Right lobe of liver (tissue), 6 donors: ENCODE results near the gene BCO2. TPM values are rescaled to one million over a fixed set of nuclear protein-coding genes. Genes with fewer than 3 reads are reported as not detected.

Source experiments
- ATAC-seq, 4 donors: fragments of 200-7000 bp; cut with Tn5 transposase; one replicate each; pipeline ENCODE4 v1.9.1; 2020; ENCODE audit warnings: mild to moderate bottlenecking in 4 of 4, moderate library complexity in 4 of 4
- DNase-seq, 3 donors: peaks; one replicate each; pipeline ENCODE4 v3.0.0-alpha.2; 2020
- H3K27ac ChIP-seq, 3 donors: fragments of 200-600 bp; one replicate each; pipeline ENCODE4 v1.8.0; 2022
- H3K27me3 ChIP-seq, 2 donors: fragments of 200-600 bp; one replicate each; pipeline ENCODE4 v1.8.0; 2022
- H3K36me3 ChIP-seq, 4 donors: fragments of 200-600 bp; sonication (generic) in 1 of 4; one replicate each; pipeline versions ENCODE4 v1.5.1 to v1.8.0; 2017 to 2022; ENCODE audit warnings: control low read depth in 1 of 4
- H3K4me1 ChIP-seq, 4 donors: fragments of 200-600 bp; sonication (generic) in 1 of 4; one replicate each; pipeline versions ENCODE4 v1.5.1 to v1.8.0; 2017 to 2022; ENCODE audit warnings: control low read depth in 1 of 4
- H3K4me3 ChIP-seq, 3 donors: fragments of 200-600 bp; one replicate each; pipeline ENCODE4 v1.8.0; 2022
- H3K9me3 ChIP-seq, 4 donors: fragments of 200-600 bp; sonication (generic) in 1 of 4; one replicate each; pipeline versions ENCODE4 v1.5.1 to v1.8.0; 2017 to 2022; ENCODE audit warnings: control low read depth in 1 of 4
- CTCF ChIP-seq, 4 donors: fragments of 200-600 bp in 3 of 4; fragments of 450-650 bp in 1 of 4; IDR thresholded peaks; one replicate each; pipeline versions ENCODE4 v1.5.1 to v1.8.0; 2016 to 2022; ENCODE audit warnings: antibody characterized with exemption in 4 of 4, mild to moderate bottlenecking in 2 of 4
- POLR2A ChIP-seq: fragments of 450-650 bp; IDR thresholded peaks from one replicate; pipeline ENCODE4 v1.6.1; 2017; ENCODE audit warnings: antibody characterized with exemption, mild to moderate bottlenecking
- WGBS: methylation state at CpG from one replicate; pipeline ENCODE4 v1.1.6; 2018; ENCODE audit warnings: low coverage, low lambda C conversion rate; ENCODE audit not compliant: insufficient coverage; ENCODE audit errors: missing lambda C conversion rate; 5-methylcytosine and 5-hydroxymethylcytosine counted together
- intact Hi-C, 2 donors: fragments of 100-400 bp; cut with DNase I; formaldehyde crosslinking; loops; one replicate each; pipeline versions ENCODE4 v1.11.2 to v1.14.1; 2022
- total RNA-seq, 6 experiments: library from RNA; depleted of rRNA in 2 of 6; stranded (reverse); fragments of >200 nt in 2 of 6; fragmentation: NEBNext Ultra II Directional in 3 of 6; extraction: Animal tissue kit (Norgen Biotek cat#: 25700) in 3 of 6; gene quantifications; one replicate each; pipeline versions ENCODE4 v1.1.0 to v1.2.4, GENCODE V29; 2016 to 2023
- donor health status: DM: no; HTN: yes; CAD: no.
- donor health status: DM: no; HTN: no; CAD: no.
- donor health status: DM: no; HTN: no; CAD: no.
- donor health status: DM: no; HTN: yes; CAD: no.
- donor health status: DM: no; HTN: yes; CAD: no.

Gene BCO2
- total RNA-seq, 6 experiments from 2014 or later, result 33.3 to 118 (median 75.5) TPM

DNA sequence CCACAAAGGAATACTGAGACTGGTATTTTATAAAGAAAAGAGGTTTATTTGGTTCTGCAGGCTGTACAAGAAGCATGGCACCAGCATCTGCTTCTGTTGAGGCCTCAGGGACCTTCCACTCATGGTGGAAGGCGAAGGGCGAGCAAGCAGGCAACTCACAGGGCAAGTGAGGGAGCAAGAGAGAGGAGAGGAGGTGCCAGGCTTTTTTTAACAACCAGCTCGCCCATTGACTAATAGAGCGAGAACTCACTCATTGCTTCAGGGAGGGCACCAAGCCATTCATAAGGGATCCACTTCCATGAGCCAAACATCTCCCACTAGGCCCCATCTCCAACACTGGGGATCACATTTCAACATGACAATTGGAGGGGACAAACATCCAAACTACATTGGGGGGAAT, 52.2 kb downstream of the BCO2 start:
- Histone ChIP-seq H3K27ac (peak overlapping the region in 1 of 3 donors; percentile 96), H3K4me1 (peaks cover 0 to 25% (median 9%) of the 10 kb centered on the region in 4 donors), H3K27me3 (no peaks in the 10 kb centered on the region), H3K36me3 (peaks cover 0 to 28% (median 15%) of the 10 kb centered on the region in 4 donors), H3K9me3 (no peaks in the 10 kb centered on the region), H3K4me3 (peak overlapping the region; percentile 64 to 69 (median 67))
- 90% methylated on average over 2 of the region's 4 CpGs for WGBS
- no peak for TF ChIP-seq CTCF (IDR thresholded peaks at IDR 0.05)
- no peak for TF ChIP-seq POLR2A
- no peak for ATAC-seq
- DNase-seq, result no peak
- intact Hi-C loops, result no loop called here

GRCh38 chr11:112228706-112229105, 53.4 kb downstream of the BCO2 start:
- WGBS, result 100% methylated on average over 2 of the region's 2 CpGs
- TF ChIP-seq CTCF (IDR thresholded peaks at IDR 0.05), result no peak
- no peak for TF ChIP-seq POLR2A
- ATAC-seq (no peak), DNase-seq (no peak)
- Histone ChIP-seq H3K27me3 (no peaks in the 10 kb centered on the region), H3K4me1 (peaks cover 0 to 14% (median 2%) of the 10 kb centered on the region in 4 donors), H3K27ac (no peak overlapping the region), H3K4me3 (no peak overlapping the region), H3K36me3 (peaks cover 0 to 40% (median 17%) of the 10 kb centered on the region in 4 donors), H3K9me3 (no peaks in the 10 kb centered on the region)
- intact Hi-C loops, result no loop called here

DNA sequence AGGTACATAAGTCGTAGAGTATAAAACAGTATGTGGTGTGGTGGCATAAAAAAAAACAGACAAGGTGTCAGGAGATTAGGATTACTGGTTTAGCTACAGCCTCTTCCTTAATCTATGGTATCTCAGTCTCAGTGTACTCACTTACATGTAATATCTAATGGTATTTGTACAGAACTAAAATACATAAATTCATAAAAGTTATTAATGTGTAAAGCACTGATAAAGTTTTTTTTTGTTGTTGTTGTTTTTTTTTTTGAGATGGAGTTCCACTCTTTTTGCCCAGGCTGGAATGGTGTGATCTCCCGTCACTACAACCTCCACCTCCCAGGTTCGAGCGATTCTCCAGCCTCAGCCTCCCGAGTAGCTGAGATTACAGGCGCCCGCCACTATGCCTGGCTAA, 53.8 kb downstream of the BCO2 start:
- H3K27me3 ChIP-seq, result no peaks in the 10 kb centered on the region
- DNase-seq (no peak), ATAC-seq (no peak)
- intact Hi-C loops, result no loop called here
- H3K9me3 ChIP-seq, result no peaks in the 10 kb centered on the region
- no peak overlapping the region for H3K27ac ChIP-seq
- no peak for TF ChIP-seq POLR2A
- peaks cover 2 to 44% (median 20%) of the 10 kb centered on the region in 4 donors for H3K36me3 ChIP-seq
- H3K4me3 ChIP-seq, result no peak overlapping the region
- WGBS, result 94% methylated on average over 6 of the region's 7 CpGs
- peaks cover 0 to 9% (median 0%) of the 10 kb centered on the region in 4 donors for H3K4me1 ChIP-seq

GRCh38 chr11:112229746-112230433, 54.6 kb downstream of the BCO2 start:
- peaks cover 0 to 5% (median 0%) of the 10 kb centered on the region in 4 donors for H3K4me1 ChIP-seq
- 57% methylated on average over 3 of the region's 3 CpGs for WGBS
- no peaks in the 10 kb centered on the region for H3K9me3 ChIP-seq
- H3K27ac ChIP-seq, result no peak overlapping the region
- peaks cover 2 to 50% (median 21%) of the 10 kb centered on the region in 4 donors for H3K36me3 ChIP-seq
- no peak overlapping the region for H3K4me3 ChIP-seq
- no peak for TF ChIP-seq CTCF (IDR thresholded peaks at IDR 0.05)
- TF ChIP-seq POLR2A, result no peak
- DNase-seq (no peak), ATAC-seq (no peak)
- intact Hi-C loops, result no loop called here
- H3K27me3 ChIP-seq, result no peaks in the 10 kb centered on the region

DNA sequence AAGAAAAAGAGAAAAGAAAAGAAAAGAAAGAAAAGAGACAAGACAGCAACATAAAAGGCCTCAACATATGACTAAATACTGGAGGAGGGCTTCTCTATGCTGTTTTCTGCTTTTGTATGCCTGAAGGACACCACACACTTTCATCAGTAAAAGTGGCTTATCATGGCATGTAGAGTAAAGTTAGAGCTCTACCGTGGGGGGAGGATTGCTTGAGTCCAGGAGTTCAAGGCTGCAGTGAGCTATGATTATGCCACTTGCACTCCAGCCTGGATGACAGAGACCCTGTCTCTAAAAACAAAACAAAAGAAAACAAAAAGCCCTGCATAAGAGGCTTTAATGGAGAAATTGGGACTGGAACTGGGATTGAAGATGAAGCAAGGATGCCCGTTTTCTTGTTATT, 56.6 kb downstream of the BCO2 start:
- H3K36me3 ChIP-seq, result peaks cover 6 to 70% (median 30%) of the 10 kb centered on the region in 4 donors
- no peaks in the 10 kb centered on the region for H3K9me3 ChIP-seq
- no peak overlapping the region for H3K27ac ChIP-seq
- DNase-seq (no peak), ATAC-seq (no peak)
- no peaks in the 10 kb centered on the region for H3K27me3 ChIP-seq
- H3K4me3 ChIP-seq, result no peak overlapping the region
- H3K4me1 ChIP-seq, result peaks cover 0 to 5% (median 0%) of the 10 kb centered on the region in 4 donors
- WGBS, result 50% methylated on average over 2 of the region's 2 CpGs
- TF ChIP-seq CTCF (IDR thresholded peaks at IDR 0.05) (no peak), POLR2A (no peak)
- intact Hi-C loops, result no loop called here
